HG03520 (cell line): ENCODE data around the gene MAP10.

Experiments
- ATAC-seq: cut with Tn5 transposase; IDR thresholded peaks from one replicate; pipeline ENCODE4 v1.9.1; 2021; ENCODE audit warnings: mild to moderate bottlenecking, moderate library complexity; ENCODE audit not compliant: unreplicated experiment

Gene MAP10

DNA sequence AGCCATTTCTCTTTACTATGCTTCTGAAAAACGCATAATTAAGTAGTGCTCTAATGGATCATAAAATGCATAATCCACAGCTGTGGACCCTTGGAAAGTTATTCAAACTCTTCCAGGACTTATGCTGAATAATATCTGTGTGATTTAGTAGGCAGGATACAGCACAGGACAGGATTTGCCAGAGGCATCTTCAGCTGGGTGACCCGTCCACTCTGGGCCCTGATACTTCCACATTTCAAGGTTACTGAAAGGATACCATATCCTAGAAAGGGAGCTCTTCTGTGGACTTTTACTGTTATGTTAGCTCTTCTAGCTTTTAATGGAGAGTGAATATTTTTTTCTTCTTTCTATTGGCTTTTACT lies 49.6 kb downstream of the MAP10 start:
- no peak for ATAC-seq

DNA sequence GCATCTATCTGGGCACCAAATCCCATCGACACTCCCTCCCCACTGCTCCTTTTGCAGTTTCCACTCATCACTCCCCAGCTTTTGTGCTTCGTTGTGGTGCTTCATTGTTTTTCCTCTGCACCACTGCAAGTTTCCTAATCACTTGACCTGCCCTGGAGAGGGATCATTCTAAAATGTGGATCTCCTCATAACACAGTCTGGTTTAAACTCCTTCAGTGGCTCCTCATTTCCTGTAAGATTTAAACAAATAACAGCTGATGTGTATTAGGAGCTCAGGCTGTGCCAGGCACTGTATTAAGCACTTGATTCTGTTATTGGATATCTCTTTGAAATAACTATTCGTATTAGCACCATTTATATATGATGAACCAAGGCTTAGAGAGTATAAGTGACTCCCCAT lies 51.3 kb downstream of the MAP10 start:
- no peak for ATAC-seq
